PC-3 (cell line): Measurements from ENCODE around the gene DST.

ENCODE experiments used
- EZH2 ChIP-seq: fragments of 300-600 bp; sonication (generic); IDR thresholded peaks from one replicate; pipeline ENCODE4 v1.6.1; 2017; ENCODE audit warnings: antibody characterized with exemption, mild to moderate bottlenecking, low read length; ENCODE audit not compliant: unreplicated experiment
- EZH2phosphoT487 ChIP-seq: fragments of 300-600 bp; sonication (generic); IDR thresholded peaks from 2 replicates; pipeline ENCODE4 v1.6.1; 2018; ENCODE audit warnings: mild to moderate bottlenecking, antibody characterized with exemption, low read length, borderline replicate concordance
- TF ChIP-seq, protein P1 (sequence below): fragments of 300-600 bp; sonication (generic); conservative IDR thresholded peaks from 2 replicates; pipeline ENCODE4 v1.5.1; 2017; ENCODE audit warnings: antibody characterized with exemption, low read depth, mild to moderate bottlenecking, low read length

DNA sequence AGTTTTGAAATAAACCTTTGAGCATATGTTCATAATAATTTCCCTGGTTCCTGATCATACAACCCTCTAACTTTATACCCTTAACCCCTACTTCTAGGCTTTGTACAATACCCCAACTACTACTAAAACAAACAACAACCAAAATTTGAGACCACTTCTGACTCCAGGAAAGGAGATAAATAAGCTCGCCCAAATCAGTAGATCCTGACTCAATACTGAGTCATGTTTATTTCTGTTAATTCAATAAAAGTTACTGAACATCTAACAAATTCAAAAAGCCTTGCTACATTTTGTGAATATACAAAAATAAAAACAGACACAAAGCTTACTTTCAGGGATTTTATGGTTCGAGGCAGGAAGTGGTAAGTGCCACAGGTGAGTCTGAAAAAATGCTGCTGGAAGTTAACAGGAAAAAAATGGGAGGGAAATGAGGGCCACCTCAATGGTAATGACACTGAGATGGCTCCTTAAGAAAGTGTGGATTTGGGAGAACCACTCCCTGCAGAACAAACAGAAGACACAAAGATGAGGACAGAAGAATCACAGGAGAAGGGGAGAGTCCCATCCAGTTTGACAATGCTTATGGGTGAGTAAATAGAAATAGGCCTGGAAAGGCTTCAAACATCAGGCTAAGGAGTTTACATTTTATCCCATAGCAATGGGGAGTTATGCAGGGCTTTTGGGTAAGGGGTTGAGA is 63.4 kb downstream of the DST start:
- TF ChIP-seq EZH2, result no peak
- TF ChIP-seq EZH2phosphoT487, result no peak
- TF ChIP-seq, protein P1, sequence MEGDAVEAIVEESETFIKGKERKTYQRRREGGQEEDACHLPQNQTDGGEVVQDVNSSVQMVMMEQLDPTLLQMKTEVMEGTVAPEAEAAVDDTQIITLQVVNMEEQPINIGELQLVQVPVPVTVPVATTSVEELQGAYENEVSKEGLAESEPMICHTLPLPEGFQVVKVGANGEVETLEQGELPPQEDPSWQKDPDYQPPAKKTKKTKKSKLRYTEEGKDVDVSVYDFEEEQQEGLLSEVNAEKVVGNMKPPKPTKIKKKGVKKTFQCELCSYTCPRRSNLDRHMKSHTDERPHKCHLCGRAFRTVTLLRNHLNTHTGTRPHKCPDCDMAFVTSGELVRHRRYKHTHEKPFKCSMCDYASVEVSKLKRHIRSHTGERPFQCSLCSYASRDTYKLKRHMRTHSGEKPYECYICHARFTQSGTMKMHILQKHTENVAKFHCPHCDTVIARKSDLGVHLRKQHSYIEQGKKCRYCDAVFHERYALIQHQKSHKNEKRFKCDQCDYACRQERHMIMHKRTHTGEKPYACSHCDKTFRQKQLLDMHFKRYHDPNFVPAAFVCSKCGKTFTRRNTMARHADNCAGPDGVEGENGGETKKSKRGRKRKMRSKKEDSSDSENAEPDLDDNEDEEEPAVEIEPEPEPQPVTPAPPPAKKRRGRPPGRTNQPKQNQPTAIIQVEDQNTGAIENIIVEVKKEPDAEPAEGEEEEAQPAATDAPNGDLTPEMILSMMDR, result no peak
